A172 (cell line): ENCODE results near the gene KLK8. TPM values are rescaled to one million over a fixed set of nuclear protein-coding genes. Genes with fewer than 3 reads are reported as not detected.

Source experiments
- DNase-seq: peaks from one replicate; pipeline ENCODE4 v3.0.0-alpha.2; 2015; ENCODE audit warnings: low spot score
- total RNA-seq: library from RNA; depleted of rRNA; stranded (reverse); fragments of >200 nt; shearing (Covaris generic); gene quantifications from 2 replicates; pipeline ENCODE4 v1.2.3, GENCODE V29; 2014; rRNA removed

Gene KLK8
- total RNA-seq, 1 experiment from 2014 or later, result not detected

- no peak for DNase-seq
Measured at GRCh38 chr19:50949861-50950260, 51.5 kb downstream of the KLK8 start.

GRCh38 chr19:50947123-50947522, 54.3 kb downstream of the KLK8 start:
- no peak for DNase-seq

Other genes starting within 250 kb of the KLK8 start
- gene GPR32, start 231.1 kb downstream of the KLK8 start, total RNA-seq, result not detected in 2 replicates
- not detected in 2 replicates for gene ACP4, start 211.2 kb downstream of the KLK8 start, total RNA-seq
- gene KLK1, start 177.8 kb downstream of the KLK8 start, total RNA-seq, result not detected in 2 replicates
- not detected in 2 replicates for gene KLK15, start 168.0 kb downstream of the KLK8 start, total RNA-seq
- gene KLK3, start 146.7 kb downstream of the KLK8 start, total RNA-seq, result not detected in 2 replicates
- gene KLK2, start 128.2 kb downstream of the KLK8 start, total RNA-seq, result not detected in 2 replicates
- gene KLK4, start 90.2 kb downstream of the KLK8 start, total RNA-seq, result not detected in 2 replicates
- not detected in 2 replicates for gene KLK5, start 48.6 kb downstream of the KLK8 start, total RNA-seq
- 0.07 and 0.12 TPM in 2 replicates for gene KLK6, start 32.0 kb downstream of the KLK8 start, total RNA-seq
- gene KLK7, start 17.7 kb downstream of the KLK8 start, total RNA-seq, result not detected in 2 replicates
- not detected in 2 replicates for gene KLK10, start 18.1 kb upstream of the KLK8 start, total RNA-seq
- gene KLK11, start 25.0 kb upstream of the KLK8 start, total RNA-seq, result not detected in 2 replicates
- gene KLK12, start 33.4 kb upstream of the KLK8 start, total RNA-seq, result not detected in 2 replicates
- not detected in 2 replicates for gene KLK13, start 63.5 kb upstream of the KLK8 start, total RNA-seq
- not detected in 2 replicates for gene KLK14, start 81.3 kb upstream of the KLK8 start, total RNA-seq
- 4.3 and 8.6 TPM in 2 replicates for gene CTU1, start 106.8 kb upstream of the KLK8 start, total RNA-seq
- 0.43 TPM in 1 of 2 replicates, not detected in the other for gene SIGLEC9, start 123.3 kb upstream of the KLK8 start, total RNA-seq
- gene SIGLEC7, start 140.7 kb upstream of the KLK8 start, total RNA-seq, result not detected in 2 replicates
- gene CD33, start 223.5 kb upstream of the KLK8 start, total RNA-seq, result 1.2 and 3.1 TPM in 2 replicates
- not detected in 2 replicates for gene SIGLECL1, start 249.5 kb upstream of the KLK8 start, total RNA-seq